Effector memory CD8-positive, alpha-beta T cell (primary cell): Measurements from ENCODE around the gene ADAM17.
"Not testable (repeated sequence)": the region's sequence is repeated elsewhere in the genome, so short reads cannot be mapped to it uniquely, and the experiment has no call there.

ENCODE experiments used
- ATAC-seq: fragments of 150-1000 bp; cut with Tn5 transposase; replicated peaks from 2 replicates; pipeline ENCODE4 v1.10.0; 2021; ENCODE audit warnings: mild to moderate bottlenecking, moderate library complexity
- DNase-seq, 3 experiments: peaks; one replicate each; pipeline ENCODE4 v3.0.0; 2021
- H3K27ac Mint-ChIP-seq, 2 donors: one replicate each; pipeline ENCODE4 v1.8.0; 2022; ENCODE audit warnings: mild to moderate bottlenecking in 2 of 2, mixed read lengths in 2 of 2, moderate library complexity in 2 of 2
- H3K27me3 Mint-ChIP-seq, 2 donors: one replicate each; pipeline ENCODE4 v1.8.0; 2022; ENCODE audit warnings: mixed read lengths in 2 of 2
- H3K36me3 Mint-ChIP-seq: one replicate; pipeline ENCODE4 v1.8.0; 2022; ENCODE audit warnings: mild to moderate bottlenecking, moderate library complexity, mixed read lengths; ENCODE audit not compliant: insufficient read depth
- H3K4me1 Mint-ChIP-seq, 2 donors: one replicate each; pipeline ENCODE4 v1.8.0; 2022; ENCODE audit warnings: low read depth in 2 of 2, mixed read lengths in 2 of 2
- H3K4me3 Mint-ChIP-seq, 2 donors: one replicate each; pipeline ENCODE4 v1.8.0; 2022; ENCODE audit warnings: mild to moderate bottlenecking in 2 of 2, mixed read lengths in 2 of 2, moderate library complexity in 2 of 2
- H3K9me3 Mint-ChIP-seq, 2 donors: one replicate each; pipeline ENCODE4 v1.8.0; 2022; ENCODE audit warnings: mixed read lengths in 2 of 2
- total RNA-seq, 9 experiments: gene quantifications; one replicate each; lab custom pipeline; 2026; lab: John Stamatoyannopoulos, UW

Gene ADAM17
- total RNA-seq = 76.7 to 256 (median 119) reads per million in 9 experiments

- Mint-ChIP-seq H3K36me3 (peaks cover 17% of the 10 kb centered on the region), H3K27ac (peak within 1 kb of the TSS; percentile 98), H3K4me3 (peak within 1 kb of the TSS; percentile 96 to 97), H3K9me3 (no peaks in the 10 kb centered on the region), H3K4me1 (peaks cover 35 to 46% of the 10 kb centered on the region in 2 donors), H3K27me3 (no peaks in the 10 kb centered on the region)
- DNase-seq (peak; percentile 74 to 80 (median 76)), ATAC-seq (peak; percentile 90)
Observed at GRCh38 chr2:9555297-9556120, at the start of gene ADAM17. Gene ADAM17 (minus strand): TSS chr2:9555830. CDS start chr2:9555605, 225 bp downstream.

GRCh38 chr2:9602412-9602811, 46.8 kb upstream of the ADAM17 start:
- Mint-ChIP-seq H3K27me3 (no peaks in the 10 kb centered on the region), H3K36me3 (peaks cover 81% of the 10 kb centered on the region), H3K4me1 (peaks cover 33 to 54% of the 10 kb centered on the region in 2 donors), H3K27ac (peak overlapping the region in 1 of 2 donors; percentile 69), H3K4me3 (no peak overlapping the region), H3K9me3 (peaks cover 0 to 4% of the 10 kb centered on the region in 2 donors)
- no peak for DNase-seq
- no peak for ATAC-seq

- Mint-ChIP-seq H3K27ac (peak overlapping the region in 1 of 2 donors; percentile 69), H3K36me3 (peaks cover 82% of the 10 kb centered on the region), H3K4me3 (no peak overlapping the region), H3K27me3 (no peaks in the 10 kb centered on the region), H3K4me1 (peaks cover 39 to 58% of the 10 kb centered on the region in 2 donors), H3K9me3 (peaks cover 0 to 4% of the 10 kb centered on the region in 2 donors)
- no peak for DNase-seq
- no peak for ATAC-seq
Observed at GRCh38 chr2:9601397-9601796, 45.8 kb upstream of the ADAM17 start.

- Mint-ChIP-seq H3K36me3 (peaks cover 65% of the 10 kb centered on the region), H3K27ac (peak overlapping the region; percentile 22 to 77), H3K4me1 (peaks cover 38 to 57% of the 10 kb centered on the region in 2 donors), H3K9me3 (peaks cover 0 to 4% of the 10 kb centered on the region in 2 donors), H3K27me3 (no peaks in the 10 kb centered on the region), H3K4me3 (peak overlapping the region in 1 of 2 donors; percentile 25)
- ATAC-seq = no peak
- no peak for DNase-seq
Observed at GRCh38 chr2:9599430-9599829, 43.8 kb upstream of the ADAM17 start.

- ATAC-seq (peak; percentile 59), DNase-seq (no peak)
Observed at GRCh38 chr2:9596621-9597311, 41.1 kb upstream of the ADAM17 start.

GRCh38 chr2:9595746-9596145, 40.1 kb upstream of the ADAM17 start:
- H3K27me3 Mint-ChIP-seq = no peaks in the 10 kb centered on the region
- peak overlapping the region; percentile 75 to 76 for H3K4me3 Mint-ChIP-seq
- no peak for ATAC-seq
- peaks cover 0 to 4% of the 10 kb centered on the region in 2 donors for H3K9me3 Mint-ChIP-seq
- peaks cover 45 to 71% of the 10 kb centered on the region in 2 donors for H3K4me1 Mint-ChIP-seq
- peak overlapping the region; percentile 89 to 94 for H3K27ac Mint-ChIP-seq
- DNase-seq = no peak
- H3K36me3 Mint-ChIP-seq = peaks cover 56% of the 10 kb centered on the region

More at GRCh38 chr2:9596621-9597311, 41.1 kb upstream of the ADAM17 start:
- Mint-ChIP-seq H3K4me1 (peaks cover 39 to 64% of the 10 kb centered on the region in 2 donors), H3K27ac (peak overlapping the region; percentile 89 to 94), H3K4me3 (peak overlapping the region; percentile 75 to 76), H3K36me3 (peaks cover 52% of the 10 kb centered on the region), H3K27me3 (no peaks in the 10 kb centered on the region), H3K9me3 (peaks cover 0 to 4% of the 10 kb centered on the region in 2 donors)

- H3K27me3 Mint-ChIP-seq, ATAC-seq, H3K9me3 Mint-ChIP-seq, DNase-seq: not testable (repeated sequence)
- Mint-ChIP-seq H3K27ac (peak overlapping the region; percentile 89 to 94), H3K36me3 (peaks cover 56% of the 10 kb centered on the region), H3K4me3 (peak overlapping the region in 1 of 2 donors; percentile 76), H3K4me1 (peaks cover 45 to 71% of the 10 kb centered on the region in 2 donors)
Observed at GRCh38 chr2:9595256-9595655, 39.6 kb upstream of the ADAM17 start.

GRCh38 chr2:9594366-9595054, 38.9 kb upstream of the ADAM17 start:
- DNase-seq = no peak
- Mint-ChIP-seq H3K36me3 (peaks cover 52% of the 10 kb centered on the region), H3K27ac (peak overlapping the region; percentile 89 to 94), H3K9me3 (peaks cover 0 to under 1% of the 10 kb centered on the region in 2 donors), H3K4me3 (peak overlapping the region; percentile 7 to 59), H3K27me3 (no peaks in the 10 kb centered on the region), H3K4me1 (peaks cover 45 to 70% of the 10 kb centered on the region in 2 donors)
- peak; percentile 12 for ATAC-seq

GRCh38 chr2:9593925-9594324, 38.3 kb upstream of the ADAM17 start:
- H3K4me3 Mint-ChIP-seq = peak overlapping the region; percentile 37 to 59
- H3K4me1 Mint-ChIP-seq = peaks cover 44 to 66% of the 10 kb centered on the region in 2 donors
- no peaks in the 10 kb centered on the region for H3K9me3 Mint-ChIP-seq
- peaks cover 49% of the 10 kb centered on the region for H3K36me3 Mint-ChIP-seq
- peak; percentile 22 for ATAC-seq
- H3K27ac Mint-ChIP-seq = peak overlapping the region; percentile 89 to 94
- H3K27me3 Mint-ChIP-seq = no peaks in the 10 kb centered on the region
- DNase-seq = no peak

GRCh38 chr2:9592699-9593098, 37.1 kb upstream of the ADAM17 start:
- Mint-ChIP-seq H3K27ac (peak overlapping the region in 1 of 2 donors; percentile 38), H3K36me3 (peaks cover 55% of the 10 kb centered on the region), H3K9me3 (no peaks in the 10 kb centered on the region), H3K27me3 (no peaks in the 10 kb centered on the region), H3K4me3 (no peak overlapping the region), H3K4me1 (peaks cover 33 to 56% of the 10 kb centered on the region in 2 donors)
- ATAC-seq (no peak), DNase-seq (no peak)

GRCh38 chr2:9590641-9591040, 35.0 kb upstream of the ADAM17 start:
- Mint-ChIP-seq H3K27ac (peak overlapping the region; percentile 29 to 38), H3K27me3 (no peaks in the 10 kb centered on the region), H3K4me3 (no peak overlapping the region), H3K36me3 (peaks cover 64% of the 10 kb centered on the region), H3K4me1 (peaks cover 23 to 50% of the 10 kb centered on the region in 2 donors), H3K9me3 (no peaks in the 10 kb centered on the region)
- no peak for DNase-seq
- no peak for ATAC-seq

GRCh38 chr2:9586465-9586864, 30.8 kb upstream of the ADAM17 start:
- Mint-ChIP-seq H3K36me3 (peaks cover 87% of the 10 kb centered on the region), H3K27me3 (no peaks in the 10 kb centered on the region), H3K4me1 (peaks cover 4 to 23% of the 10 kb centered on the region in 2 donors), H3K9me3 (no peaks in the 10 kb centered on the region), H3K4me3 (no peak overlapping the region), H3K27ac (peak overlapping the region in 1 of 2 donors; percentile 83)
- ATAC-seq = no peak
- DNase-seq = no peak

- peaks cover 1 to 15% of the 10 kb centered on the region in 2 donors for H3K4me1 Mint-ChIP-seq
- DNase-seq = no peak
- no peak overlapping the region for H3K4me3 Mint-ChIP-seq
- peaks cover 86% of the 10 kb centered on the region for H3K36me3 Mint-ChIP-seq
- no peak for ATAC-seq
- H3K9me3 Mint-ChIP-seq = no peaks in the 10 kb centered on the region
- H3K27me3 Mint-ChIP-seq = no peaks in the 10 kb centered on the region
- peak overlapping the region in 1 of 2 donors; percentile 83 for H3K27ac Mint-ChIP-seq
Observed at GRCh38 chr2:9585486-9585885, 29.9 kb upstream of the ADAM17 start.
